Breast epithelium (tissue), 3 donors: ENCODE data around the gene PTPRG.

Experiments used
- CTCF ChIP-seq, 3 donors: fragments of 450-650 bp; IDR thresholded peaks; one replicate each; pipeline ENCODE4 v1.5.1; 2016 to 2017; ENCODE audit warnings: antibody characterized with exemption in 3 of 3, mild to moderate bottlenecking in 3 of 3, moderate library complexity in 3 of 3
- POLR2A ChIP-seq: fragments of 450-650 bp; IDR thresholded peaks from one replicate; pipeline ENCODE4 v1.6.1; 2016; ENCODE audit warnings: antibody characterized with exemption, mild to moderate bottlenecking, moderate library complexity

GRCh38 chr3:62225051-62225450, 663.7 kb downstream of the PTPRG start:
- TF ChIP-seq CTCF (IDR thresholded peaks at IDR 0.05) (no peak), POLR2A (no peak)
